HCT116 (cell line): Measurements from ENCODE around the gene RXRA. TPM values are rescaled to one million over a fixed set of nuclear protein-coding genes. Genes with fewer than 3 reads are reported as not detected.

Experiments used
- ATAC-seq: fragments of 200-7000 bp; cut with Tn5 transposase; 2 replicates; pipeline ENCODE4 v1.9.1; 2020; ENCODE audit warnings: mild to moderate bottlenecking, moderate library complexity
- BruUV-seq: library from RNA; stranded (reverse); fragments of 400-500 nt; replicated peaks from 2 replicates; lab custom pipeline; 2021; lab: Mats Ljungman, UMichigan
- CTCF ChIA-PET: fragments of 300-600 bp; sonication (Branson Sonifier 250); formaldehyde crosslinking; loops from one replicate; lab custom pipeline; 2021; ENCODE audit warnings: antibody characterized with exemption; lab: Charles Lee
- POLR2A ChIA-PET: fragments of 300-600, 350-600 bp; sonication (Branson Sonifier 250); formaldehyde crosslinking; loops from one replicate; lab custom pipeline; 2021; ENCODE audit warnings: antibody characterized with exemption; lab: Charles Lee
- RAD21 ChIA-PET, 2 experiments: fragments of 300-600 bp; sonication (Branson Sonifier 250); formaldehyde crosslinking; loops; one replicate each; lab custom pipeline; 2023; ENCODE audit warnings: low total read pairs in 2 of 2; ENCODE audit not compliant: uncharacterized antibody in 2 of 2, unreplicated experiment in 2 of 2, low non-redundant PET in 1 of 2; lab: Charles Lee
- DNase-seq: peaks from one replicate; pipeline ENCODE4 v3.0.0-alpha.2; 2010; ENCODE audit warnings: low read depth, low spot score
- H2AFZ ChIP-seq: fragments of 200-600 bp; shearing (Covaris generic), sonication (generic); 2 replicates; pipeline ENCODE4 v1.6.1; 2017; ENCODE audit warnings: low read depth, mixed run types, mixed read lengths, antibody characterized with exemption, low read length; ENCODE audit not compliant: poor library complexity, severe bottlenecking
- H3K27ac ChIP-seq: 2 replicates; pipeline ENCODE4 v1.5.1; 2012; ENCODE audit warnings: low read depth, low read length
- H3K27me3 ChIP-seq: fragments of 200-600 bp; sonication (generic); 2 replicates; pipeline ENCODE4 v1.6.1; 2016; ENCODE audit warnings: mixed run types, low read length, mixed read lengths; ENCODE audit not compliant: insufficient read depth
- H3K36me3 ChIP-seq, 2 experiments: fragments of 200-500 bp in 1 of 2; fragments of 200-600 bp in 1 of 2; sonication (Bioruptor generic) in 1 of 2; sonication (generic) in 1 of 2; 2 replicates each; pipeline versions ENCODE4 v1.5.1 to v1.6.1; 2014 to 2016; ENCODE audit warnings: low read length in 2 of 2, inconsistent platforms in 1 of 2, mixed read lengths in 1 of 2, mixed run types in 1 of 2; ENCODE audit not compliant: insufficient read depth in 2 of 2, control insufficient read depth in 1 of 2
- H3K4me1 ChIP-seq, 2 experiments: fragments of 200-600 bp in 1 of 2; sonication (generic) in 1 of 2; 2 replicates each; pipeline versions ENCODE4 v1.5.1 to v1.6.1; 2012 to 2017; ENCODE audit warnings: low read length in 2 of 2, inconsistent platforms in 1 of 2, mild to moderate bottlenecking in 1 of 2, mixed read lengths in 1 of 2, mixed run types in 1 of 2, moderate library complexity in 1 of 2; ENCODE audit not compliant: insufficient read depth in 2 of 2, control insufficient read depth in 1 of 2
- H3K4me2 ChIP-seq: fragments of 200-600 bp; sonication (generic); 2 replicates; pipeline ENCODE4 v1.6.1; 2017; ENCODE audit warnings: mixed run types, low read length, mixed read lengths
- H3K4me3 ChIP-seq, 2 experiments: fragments of 200-600 bp in 1 of 2; sonication (generic) in 1 of 2; replicated peaks in 1 of 2; 2 replicates each; pipeline ENCODE4 v1.5.1; 2011 to 2016; ENCODE audit warnings: low read length in 2 of 2, control low read depth in 1 of 2, low read depth in 1 of 2, mild to moderate bottlenecking in 1 of 2, mixed read lengths in 1 of 2, mixed run types in 1 of 2
- H3K79me2 ChIP-seq: fragments of 200-600 bp; sonication (generic); 2 replicates; pipeline ENCODE4 v1.6.1; 2017; ENCODE audit warnings: mild to moderate bottlenecking, mixed run types, low read length, moderate library complexity, mixed read lengths; ENCODE audit not compliant: insufficient read depth
- H3K9ac ChIP-seq: fragments of 200-600 bp; sonication (generic); 2 replicates; pipeline ENCODE4 v1.6.1; 2016; ENCODE audit warnings: low read length, mixed read lengths
- H3K9me2 ChIP-seq: fragments of 200-600 bp; sonication (generic), shearing (Covaris generic); 2 replicates; pipeline ENCODE4 v1.6.1; 2017; ENCODE audit warnings: mixed run types, mild to moderate bottlenecking, moderate library complexity; ENCODE audit not compliant: insufficient read depth
- H3K9me3 ChIP-seq, 2 experiments: fragments of 200-500 bp in 1 of 2; fragments of 200-600 bp in 1 of 2; sonication (Bioruptor generic) in 1 of 2; sonication (generic) in 1 of 2; 2 replicates each; pipeline ENCODE4 v1.6.1; 2014 to 2017; ENCODE audit warnings: low read length in 2 of 2, mixed read lengths in 2 of 2, inconsistent platforms in 1 of 2, low read depth in 1 of 2, mild to moderate bottlenecking in 1 of 2, mixed run types in 1 of 2, moderate library complexity in 1 of 2; ENCODE audit not compliant: control insufficient read depth in 1 of 2, insufficient read depth in 1 of 2
- H4K20me1 ChIP-seq: fragments of 200-600 bp; sonication (generic), shearing (Covaris generic); 2 replicates; pipeline ENCODE4 v1.6.1; 2017; ENCODE audit warnings: mixed run types, mild to moderate bottlenecking, moderate library complexity; ENCODE audit not compliant: insufficient read depth
- ATF3 ChIP-seq: IDR thresholded peaks from 2 replicates; pipeline ENCODE4 v1.6.1; 2012
- EGR1 ChIP-seq: IDR thresholded peaks from 2 replicates; pipeline ENCODE4 v1.6.1; 2012; ENCODE audit warnings: low read depth
- EZH2 ChIP-seq: fragments of 200-600 bp; sonication (generic); IDR thresholded peaks from 2 replicates; pipeline ENCODE4 v1.6.1; 2017; ENCODE audit warnings: antibody characterized with exemption, mixed run types
- MAX ChIP-seq: IDR thresholded peaks from 2 replicates; pipeline ENCODE4 v1.6.1; 2012
- REST ChIP-seq: IDR thresholded peaks from 2 replicates; pipeline ENCODE4 v1.6.1; 2012; ENCODE audit warnings: low read depth
- SIN3A ChIP-seq: IDR thresholded peaks from 2 replicates; pipeline ENCODE4 v1.6.1; 2012; ENCODE audit warnings: low read depth
- SRF ChIP-seq: IDR thresholded peaks from 2 replicates; pipeline ENCODE4 v1.6.1; 2012; ENCODE audit warnings: low read depth
- ZBTB33 ChIP-seq: IDR thresholded peaks from 2 replicates; pipeline ENCODE4 v1.6.1; 2011; ENCODE audit warnings: mild to moderate bottlenecking, low read length, moderate library complexity; ENCODE audit not compliant: insufficient replicate concordance; ENCODE audit errors: extremely low read depth
- ZNF274 ChIP-seq: fragments of 200-500 bp; sonication (Bioruptor generic); IDR thresholded peaks from 2 replicates; pipeline ENCODE4 v1.6.1; 2014; ENCODE audit warnings: mild to moderate bottlenecking, low read depth, low read length, inconsistent platforms
- intact Hi-C: fragments of 100-400 bp; cut with micrococcal nuclease; formaldehyde crosslinking; loops from 2 replicates; pipeline ENCODE4 v1.10.0; 2022
- total RNA-seq: library from RNA; stranded (reverse); gene quantifications from one replicate; pipeline ENCODE4 v1.2.1, GENCODE V29; 2021; ENCODE audit not compliant: unreplicated experiment

Gene RXRA
- total RNA-seq, 1 experiment from 2014 or later: 43.9 TPM

- H3K4me2 ChIP-seq: no peak overlapping the region
- H3K9ac ChIP-seq: no peak overlapping the region
- POLR2A ChIA-PET: no interaction called here
- H3K79me2 ChIP-seq: peaks cover 85% of the 10 kb centered on the region
- no peak overlapping the region for H3K4me3 ChIP-seq
- no peak overlapping the region for H2AFZ ChIP-seq
- TF ChIP-seq EZH2: no peak
- no peak for TF ChIP-seq MAX
- no peak for TF ChIP-seq REST
- no peak for TF ChIP-seq ZNF274
- TF ChIP-seq EGR1: no peak
- TF ChIP-seq SRF: no peak
- no peak for TF ChIP-seq ATF3
- no peak for TF ChIP-seq SIN3A
- no peak for TF ChIP-seq ZBTB33
- TF ChIP-seq, all 23 proteins: peak for 0
- Histone ChIP-seq H4K20me1 (no peaks in the 10 kb centered on the region), H3K36me3 (no peaks in the 10 kb centered on the region), H3K9me3 (no peaks in the 10 kb centered on the region), H3K27me3 (no peaks in the 10 kb centered on the region), H3K9me2 (no peaks in the 10 kb centered on the region), H3K27ac (no peak overlapping the region), H3K4me1 (peaks cover 18 to 48% of the 10 kb centered on the region in 2 experiments)
- BruUV-seq: no TSS peak
- no peak for DNase-seq
- intact Hi-C loops: no loop called here
- RAD21 ChIA-PET: no interaction called here
- CTCF ChIA-PET: no interaction called here
- no peak for ATAC-seq
Observed at GRCh38 chr9:134370638-134371037, 44.4 kb downstream of the RXRA start.
